ENCODE results near the gene RAD9A. TPM values are rescaled to one million over a fixed set of nuclear protein-coding genes. Genes with fewer than 3 reads are reported as not detected.
A peak's percentile ranks its signal among the peaks of the same experiment; 100 is the strongest.

Gene RAD9A
- total RNA-seq, 1 experiment from 2014 or later = 20.9 TPM

DNA sequence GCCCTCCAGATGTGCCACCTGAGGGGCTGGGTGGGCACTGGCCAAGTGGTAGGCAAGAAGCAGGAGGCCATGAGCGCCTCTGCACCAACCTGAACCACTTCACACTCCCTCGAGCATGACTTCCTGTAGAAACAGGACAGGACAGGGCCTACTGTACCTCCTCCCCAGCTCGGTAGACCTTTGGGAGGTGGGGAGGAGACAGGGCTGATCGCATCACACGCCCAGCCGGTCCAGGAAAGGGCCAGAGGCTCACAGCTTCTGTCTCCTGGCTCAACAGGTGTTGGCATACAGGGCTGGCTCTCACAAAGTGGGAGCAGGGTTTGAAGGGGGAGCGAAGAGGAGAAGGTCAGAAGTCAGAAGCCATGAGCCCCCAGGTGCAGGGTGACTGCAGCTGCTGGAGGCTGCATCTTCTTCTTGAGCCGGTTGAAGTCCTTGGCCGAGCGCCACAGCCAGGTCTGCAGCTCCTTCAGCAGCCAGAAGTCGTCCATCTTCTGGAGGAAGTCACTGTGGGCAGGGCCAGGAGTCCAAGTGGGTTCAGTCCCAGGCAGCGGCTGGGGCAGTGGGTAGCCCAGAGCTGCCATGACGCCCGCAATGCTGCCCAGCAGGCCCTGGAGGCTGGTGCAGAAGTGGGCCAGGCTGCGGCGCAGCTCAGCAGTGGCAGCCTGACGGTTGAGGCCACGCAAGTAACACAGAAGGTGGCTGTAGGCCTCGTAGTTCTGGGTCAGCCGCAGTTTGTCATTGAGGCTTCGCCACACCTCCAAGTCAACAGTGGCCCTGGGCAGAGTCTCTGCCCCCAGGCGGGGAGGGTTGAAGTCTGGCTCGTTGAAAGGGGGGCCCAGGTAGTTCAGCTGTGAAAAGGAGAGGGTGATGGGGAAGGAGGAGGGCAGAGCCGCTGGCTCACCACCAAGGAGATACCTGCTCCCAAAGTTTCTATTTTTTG, 26.7 kb upstream of the RAD9A start:
- Mint-ChIP-seq H3K36me3 (ENCODE audit: insufficient read depth in 1 of 3, low read depth in 3 of 3) (no peaks in the 10 kb centered on the region), H3K4me3 (no peak overlapping the region)
- no CpG with 5 or more reads among the region's 24 CpGs for WGBS (ENCODE audit: extremely low coverage, insufficient read length, low lambda C conversion rate)

More for the DNA sequence above, 26.7 kb upstream of the RAD9A start:
- Histone ChIP-seq H2BK20ac (ENCODE audit: low read depth, low read length, poor library complexity, severe bottlenecking) (no peak overlapping the region), H3K9ac (ENCODE audit: extremely low read depth, insufficient read length, low read length) (no peak overlapping the region), H2BK120ac (ENCODE audit: low read depth, low read length, poor library complexity, severe bottlenecking) (no peak overlapping the region), H4K5ac (ENCODE audit: insufficient read length, low read depth, low read length) (no peak overlapping the region), H3K56ac (ENCODE audit: insufficient read length, low read depth, low read length) (no peak overlapping the region), H2AFZ (ENCODE audit: low read length) (no peak overlapping the region), H3K18ac (ENCODE audit: insufficient read length, low read depth, low read length) (no peak overlapping the region), H3K27me3 (ENCODE audit: insufficient read depth, low read length) (no peaks in the 10 kb centered on the region; the same call in 1 of the 2 replicates), H4K91ac (ENCODE audit: insufficient read length, low read depth, low read length) (no peak overlapping the region), H3K4ac (ENCODE audit: low read depth, low read length) (no peak overlapping the region), H2BK15ac (ENCODE audit: low read depth, low read length) (no peak overlapping the region), H2AK5ac (ENCODE audit: insufficient read length, low read length) (no peak overlapping the region), H3K4me2 (ENCODE audit: insufficient read depth, insufficient read length, low read length) (no peak overlapping the region), H3T11ph (ENCODE audit: low read length) (no peak overlapping the region), H3K4me1 (ENCODE audit: insufficient read depth, low read length) (peaks cover 2% of the 10 kb centered on the region; the same call in 1 of the 2 replicates), H3K79me2 (ENCODE audit: insufficient read depth, low read length) (no peaks in the 10 kb centered on the region), H2BK5ac (ENCODE audit: insufficient read length, low read length) (no peak overlapping the region), H3K9me3 (ENCODE audit: control insufficient read depth, low read depth, low read length) (no peaks in the 10 kb centered on the region), H3K23me2 (ENCODE audit: insufficient read length, low read depth, low read length, poor library complexity, severe bottlenecking) (peaks cover 3% of the 10 kb centered on the region), H3K79me1 (ENCODE audit: insufficient read depth, low read depth, low read length, poor library complexity, severe bottlenecking) (no peaks in the 10 kb centered on the region), H2BK12ac (ENCODE audit: insufficient read length, low read depth, low read length) (no peak overlapping the region), H3K14ac (ENCODE audit: insufficient read depth, low read length) (peak overlapping the region; percentile 67; the same call in 1 of the 2 replicates), H4K20me1 (ENCODE audit: control insufficient read depth, insufficient read depth, insufficient read length) (peaks cover 3% of the 10 kb centered on the region), H3K27ac (ENCODE audit: insufficient read length, low read depth, low read length) (no peak overlapping the region), H4K8ac (replicated peaks; ENCODE audit: insufficient read length, low read depth, low read length) (no peak overlapping the region), H3K23ac (ENCODE audit: insufficient read length, low read depth, low read length) (no peak overlapping the region)
- Mint-ChIP-seq H3K27me3 (ENCODE audit: low read depth) (peaks cover 65% of the 10 kb centered on the region), H3K27ac (no peak overlapping the region), H3K4me1 (peaks cover 17% of the 10 kb centered on the region in 2 experiments), H3K9me3 (no peaks in the 10 kb centered on the region)
- DNase-seq = no peak
- TF ChIP-seq, protein P1, sequence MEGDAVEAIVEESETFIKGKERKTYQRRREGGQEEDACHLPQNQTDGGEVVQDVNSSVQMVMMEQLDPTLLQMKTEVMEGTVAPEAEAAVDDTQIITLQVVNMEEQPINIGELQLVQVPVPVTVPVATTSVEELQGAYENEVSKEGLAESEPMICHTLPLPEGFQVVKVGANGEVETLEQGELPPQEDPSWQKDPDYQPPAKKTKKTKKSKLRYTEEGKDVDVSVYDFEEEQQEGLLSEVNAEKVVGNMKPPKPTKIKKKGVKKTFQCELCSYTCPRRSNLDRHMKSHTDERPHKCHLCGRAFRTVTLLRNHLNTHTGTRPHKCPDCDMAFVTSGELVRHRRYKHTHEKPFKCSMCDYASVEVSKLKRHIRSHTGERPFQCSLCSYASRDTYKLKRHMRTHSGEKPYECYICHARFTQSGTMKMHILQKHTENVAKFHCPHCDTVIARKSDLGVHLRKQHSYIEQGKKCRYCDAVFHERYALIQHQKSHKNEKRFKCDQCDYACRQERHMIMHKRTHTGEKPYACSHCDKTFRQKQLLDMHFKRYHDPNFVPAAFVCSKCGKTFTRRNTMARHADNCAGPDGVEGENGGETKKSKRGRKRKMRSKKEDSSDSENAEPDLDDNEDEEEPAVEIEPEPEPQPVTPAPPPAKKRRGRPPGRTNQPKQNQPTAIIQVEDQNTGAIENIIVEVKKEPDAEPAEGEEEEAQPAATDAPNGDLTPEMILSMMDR (conservative IDR thresholded peaks at IDR 0.05) = no peak

Measured in H9 (cell line).